HepG2 (cell line): ENCODE measurements around the gene GRHPR.

Experiments
- HMGA1 ChIP-seq: sonication (generic); formaldehyde crosslinking; conservative IDR thresholded peaks from 2 replicates; pipeline ENCODE4 v1.4.0; 2020; ENCODE audit warnings: missing genetic modification reagents
- MAFK ChIP-seq, 2 experiments: IDR thresholded peaks in 1 of 2; conservative IDR thresholded peaks in 1 of 2; 2 replicates each; pipeline ENCODE4 v1.6.1; 2011; ENCODE audit warnings: improper control_type of control experiment in 2 of 2, low read length in 2 of 2
- SMC3 ChIP-seq: IDR thresholded peaks from 2 replicates; pipeline ENCODE4 v1.6.1; 2011; ENCODE audit warnings: low read length, improper control_type of control experiment
- ZNF10 ChIP-seq: sonication (generic); formaldehyde crosslinking; IDR thresholded peaks from 2 replicates; pipeline ENCODE4 v1.4.0; 2020; ENCODE audit warnings: mild to moderate bottlenecking, low read depth, missing genetic modification reagents, borderline replicate concordance
- ZNF207 ChIP-seq: fragments of 450-650 bp; IDR thresholded peaks from 2 replicates; pipeline ENCODE4 v1.6.1; 2016; ENCODE audit warnings: antibody characterized with exemption, borderline replicate concordance
- ZSCAN31 ChIP-seq: sonication (generic); formaldehyde crosslinking; IDR thresholded peaks from 2 replicates; pipeline ENCODE4 v1.5.0; 2020; ENCODE audit warnings: low read depth, mild to moderate bottlenecking, missing genetic modification reagents
- TF ChIP-seq, protein P1 (sequence below): sonication (generic); formaldehyde crosslinking; IDR thresholded peaks from 2 replicates; pipeline ENCODE4 v1.5.0; 2020; ENCODE audit warnings: mild to moderate bottlenecking, missing genetic modification reagents, moderate library complexity

DNA sequence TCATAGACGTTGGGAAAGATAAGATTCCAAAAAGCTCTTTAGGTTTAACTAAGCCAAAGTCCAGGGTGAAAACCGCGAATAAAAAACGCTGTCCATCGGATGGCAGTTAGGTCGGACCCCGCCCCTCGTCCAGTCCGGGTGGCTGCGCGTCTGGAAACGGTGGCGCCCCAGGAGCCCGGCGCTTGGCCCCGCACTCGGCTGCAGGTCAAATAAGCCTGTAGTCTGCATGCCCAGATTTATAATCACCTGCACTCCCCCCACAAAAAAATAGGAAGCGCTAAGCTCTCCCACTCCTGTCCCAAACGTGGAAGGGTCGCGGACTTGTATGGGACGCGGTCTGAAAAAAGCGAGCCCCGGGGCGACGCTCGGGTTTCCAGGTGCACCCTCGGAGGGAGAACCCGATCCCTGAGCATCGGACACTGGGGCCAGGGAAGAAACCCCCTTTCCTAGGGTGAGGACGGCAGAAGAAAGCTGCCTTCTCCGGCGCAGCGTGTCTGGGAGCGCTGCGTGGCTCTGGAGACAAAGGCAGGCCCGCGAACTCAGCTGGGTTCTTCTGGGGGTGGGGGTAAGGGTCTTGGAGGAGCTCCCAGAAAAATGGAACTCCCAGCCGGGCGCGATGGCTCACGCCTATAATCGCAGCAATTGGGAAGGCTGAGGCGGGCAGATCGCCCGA is 43.7 kb downstream of the GRHPR start:
- TF ChIP-seq SMC3 (no peak), HMGA1 (CRISPR knock-in tag) (no peak), ZNF10 (CRISPR knock-in tag) (no peak), ZSCAN31 (CRISPR knock-in tag) (no peak), MAFK (conservative IDR thresholded peaks at IDR 0.05 in 1 of 2, IDR thresholded peaks at IDR 0.05 in 1 of 2; ENCODE audit: low read length in 2 of 2) (no peak), ZNF207 (no peak)
- TF ChIP-seq, protein P1, sequence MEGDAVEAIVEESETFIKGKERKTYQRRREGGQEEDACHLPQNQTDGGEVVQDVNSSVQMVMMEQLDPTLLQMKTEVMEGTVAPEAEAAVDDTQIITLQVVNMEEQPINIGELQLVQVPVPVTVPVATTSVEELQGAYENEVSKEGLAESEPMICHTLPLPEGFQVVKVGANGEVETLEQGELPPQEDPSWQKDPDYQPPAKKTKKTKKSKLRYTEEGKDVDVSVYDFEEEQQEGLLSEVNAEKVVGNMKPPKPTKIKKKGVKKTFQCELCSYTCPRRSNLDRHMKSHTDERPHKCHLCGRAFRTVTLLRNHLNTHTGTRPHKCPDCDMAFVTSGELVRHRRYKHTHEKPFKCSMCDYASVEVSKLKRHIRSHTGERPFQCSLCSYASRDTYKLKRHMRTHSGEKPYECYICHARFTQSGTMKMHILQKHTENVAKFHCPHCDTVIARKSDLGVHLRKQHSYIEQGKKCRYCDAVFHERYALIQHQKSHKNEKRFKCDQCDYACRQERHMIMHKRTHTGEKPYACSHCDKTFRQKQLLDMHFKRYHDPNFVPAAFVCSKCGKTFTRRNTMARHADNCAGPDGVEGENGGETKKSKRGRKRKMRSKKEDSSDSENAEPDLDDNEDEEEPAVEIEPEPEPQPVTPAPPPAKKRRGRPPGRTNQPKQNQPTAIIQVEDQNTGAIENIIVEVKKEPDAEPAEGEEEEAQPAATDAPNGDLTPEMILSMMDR (CRISPR knock-in tag): no peak
